ENCODE data around the gene TMEM87A.

Gene TMEM87A

DNA sequence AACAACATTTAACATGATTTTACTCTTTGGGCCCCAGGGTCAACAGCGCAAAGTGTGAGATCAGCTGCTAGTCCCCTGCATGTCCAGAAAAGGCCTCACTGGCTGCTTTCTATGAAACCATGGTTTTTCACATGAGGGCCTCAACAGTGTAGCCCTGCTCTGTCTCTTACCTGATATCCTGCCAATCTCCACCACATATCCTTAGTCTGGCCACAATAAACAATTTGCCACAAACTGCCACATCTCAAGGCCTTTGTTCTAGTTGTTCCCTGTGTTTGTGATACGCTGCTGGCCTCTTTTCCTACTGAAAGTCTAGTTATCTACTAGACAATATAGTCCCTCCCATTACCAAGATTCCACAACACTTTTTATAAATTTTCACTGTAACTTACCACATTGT, 82.9 kb downstream of the TMEM87A start:
- no peak for DNase-seq (ENCODE audit: low read depth)
- TF ChIP-seq, protein P1, sequence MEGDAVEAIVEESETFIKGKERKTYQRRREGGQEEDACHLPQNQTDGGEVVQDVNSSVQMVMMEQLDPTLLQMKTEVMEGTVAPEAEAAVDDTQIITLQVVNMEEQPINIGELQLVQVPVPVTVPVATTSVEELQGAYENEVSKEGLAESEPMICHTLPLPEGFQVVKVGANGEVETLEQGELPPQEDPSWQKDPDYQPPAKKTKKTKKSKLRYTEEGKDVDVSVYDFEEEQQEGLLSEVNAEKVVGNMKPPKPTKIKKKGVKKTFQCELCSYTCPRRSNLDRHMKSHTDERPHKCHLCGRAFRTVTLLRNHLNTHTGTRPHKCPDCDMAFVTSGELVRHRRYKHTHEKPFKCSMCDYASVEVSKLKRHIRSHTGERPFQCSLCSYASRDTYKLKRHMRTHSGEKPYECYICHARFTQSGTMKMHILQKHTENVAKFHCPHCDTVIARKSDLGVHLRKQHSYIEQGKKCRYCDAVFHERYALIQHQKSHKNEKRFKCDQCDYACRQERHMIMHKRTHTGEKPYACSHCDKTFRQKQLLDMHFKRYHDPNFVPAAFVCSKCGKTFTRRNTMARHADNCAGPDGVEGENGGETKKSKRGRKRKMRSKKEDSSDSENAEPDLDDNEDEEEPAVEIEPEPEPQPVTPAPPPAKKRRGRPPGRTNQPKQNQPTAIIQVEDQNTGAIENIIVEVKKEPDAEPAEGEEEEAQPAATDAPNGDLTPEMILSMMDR (IDR thresholded peaks at IDR 0.05; ENCODE audit: low read depth, low read length, missing control alignments), result no peak
- H3K4me3 ChIP-seq (ENCODE audit: low read depth, low read length), result no peak overlapping the region
- in situ Hi-C loops (cut with HindIII; ENCODE audit: low sequenced_read_pairs), result no loop called here

DNA sequence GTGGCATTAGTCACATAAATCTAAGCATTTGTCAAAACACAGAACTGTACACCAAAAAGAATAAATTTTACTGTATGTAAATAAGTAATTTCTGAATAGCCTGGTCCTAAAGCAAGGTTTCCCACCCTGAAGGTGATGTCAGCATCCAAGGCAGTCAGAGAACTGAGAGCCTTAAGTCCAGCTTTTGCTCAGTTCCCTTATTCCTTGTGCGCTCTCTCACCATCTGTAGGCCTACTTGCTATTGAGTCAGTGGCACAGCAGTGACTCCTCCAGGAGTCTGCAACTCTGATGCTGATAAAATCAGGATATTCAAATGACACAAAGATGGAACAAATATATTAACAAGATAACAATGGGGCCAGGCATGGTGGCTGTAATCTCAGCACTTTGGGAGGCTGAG, 87.4 kb downstream of the TMEM87A start:
- in situ Hi-C loops (cut with HindIII; ENCODE audit: low sequenced_read_pairs), result no loop called here
- TF ChIP-seq, protein P1 (IDR thresholded peaks at IDR 0.05; ENCODE audit: low read depth, low read length, missing control alignments), result no peak
- H3K4me3 ChIP-seq (ENCODE audit: low read depth, low read length), result no peak overlapping the region
- DNase-seq (ENCODE audit: low read depth), result no peak

DNA sequence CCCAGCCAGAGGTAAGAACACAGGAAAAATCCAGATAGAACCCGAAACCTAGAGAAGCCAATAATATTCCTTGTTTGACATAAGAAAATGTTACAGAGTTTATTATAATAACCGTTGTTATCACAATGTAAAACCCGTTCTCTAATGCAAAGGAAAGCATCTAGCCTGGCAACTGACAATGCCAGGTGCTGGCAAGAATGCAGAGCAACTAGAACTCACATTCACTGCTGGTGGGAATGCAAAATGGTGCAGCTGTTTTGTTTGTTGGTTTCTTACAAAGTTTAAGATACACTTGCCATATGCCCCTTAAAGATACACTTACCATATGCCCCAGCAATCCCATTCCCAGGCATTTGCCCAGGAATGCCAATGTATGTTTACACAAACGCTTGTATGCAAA, 88.5 kb downstream of the TMEM87A start:
- TF ChIP-seq, protein P1 (IDR thresholded peaks at IDR 0.05; ENCODE audit: low read depth, low read length, missing control alignments), result no peak
- DNase-seq (ENCODE audit: low read depth), result no peak
- in situ Hi-C loops (cut with HindIII; ENCODE audit: low sequenced_read_pairs), result no loop called here

DNA sequence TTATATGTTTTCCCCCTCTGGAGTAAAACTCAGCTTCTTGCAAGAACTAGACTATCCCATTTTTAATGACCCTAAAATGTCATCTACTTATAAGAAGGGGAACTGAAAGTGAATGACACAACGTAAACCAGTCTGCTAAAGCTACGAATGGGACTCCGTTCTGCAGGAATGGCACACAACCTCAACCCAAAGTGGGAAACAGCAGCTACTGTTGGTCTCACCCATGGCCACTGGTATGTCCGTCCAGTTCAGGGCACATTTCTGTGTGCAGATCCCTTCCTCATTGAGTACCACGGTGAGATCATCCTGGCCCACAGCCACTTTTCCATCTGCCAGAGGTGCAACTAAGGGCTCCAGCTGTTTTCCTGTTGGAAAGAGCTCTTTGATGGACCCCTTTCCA, 88.9 kb downstream of the TMEM87A start:
- DNase-seq (ENCODE audit: low read depth), result no peak
- H3K4me3 ChIP-seq (ENCODE audit: low read depth, low read length), result no peak overlapping the region

More for the DNA sequence above, 88.5 kb downstream of the TMEM87A start:
- no peak overlapping the region for H3K4me3 ChIP-seq (ENCODE audit: low read depth, low read length)

DNA sequence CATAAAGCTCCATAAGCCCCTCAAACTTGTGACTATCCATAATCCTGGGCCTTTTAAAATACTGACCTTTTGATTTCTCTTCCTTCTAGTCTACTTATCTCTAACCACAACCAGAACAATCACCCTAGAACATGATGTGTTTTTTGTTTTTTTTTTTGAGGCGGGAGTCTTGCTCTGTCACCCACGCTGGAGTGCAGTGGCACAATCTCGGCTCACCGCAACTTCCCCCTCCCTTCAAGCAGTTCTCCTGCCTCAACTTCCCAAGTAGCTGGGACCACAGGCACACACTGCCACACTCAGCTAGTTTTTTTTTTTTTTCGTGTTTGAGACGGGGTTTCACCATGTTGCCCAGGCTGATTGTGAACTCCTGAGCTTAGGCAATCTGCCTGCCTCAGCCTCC, 90.3 kb downstream of the TMEM87A start:
- in situ Hi-C loops (cut with HindIII; ENCODE audit: low sequenced_read_pairs), result no loop called here
- no peak overlapping the region for H3K4me3 ChIP-seq (ENCODE audit: low read depth, low read length)

More for the DNA sequence above, 88.9 kb downstream of the TMEM87A start:
- in situ Hi-C loops (cut with HindIII; ENCODE audit: low sequenced_read_pairs), result no loop called here
- TF ChIP-seq, protein P1 (IDR thresholded peaks at IDR 0.05; ENCODE audit: low read depth, low read length, missing control alignments), result no peak

DNA sequence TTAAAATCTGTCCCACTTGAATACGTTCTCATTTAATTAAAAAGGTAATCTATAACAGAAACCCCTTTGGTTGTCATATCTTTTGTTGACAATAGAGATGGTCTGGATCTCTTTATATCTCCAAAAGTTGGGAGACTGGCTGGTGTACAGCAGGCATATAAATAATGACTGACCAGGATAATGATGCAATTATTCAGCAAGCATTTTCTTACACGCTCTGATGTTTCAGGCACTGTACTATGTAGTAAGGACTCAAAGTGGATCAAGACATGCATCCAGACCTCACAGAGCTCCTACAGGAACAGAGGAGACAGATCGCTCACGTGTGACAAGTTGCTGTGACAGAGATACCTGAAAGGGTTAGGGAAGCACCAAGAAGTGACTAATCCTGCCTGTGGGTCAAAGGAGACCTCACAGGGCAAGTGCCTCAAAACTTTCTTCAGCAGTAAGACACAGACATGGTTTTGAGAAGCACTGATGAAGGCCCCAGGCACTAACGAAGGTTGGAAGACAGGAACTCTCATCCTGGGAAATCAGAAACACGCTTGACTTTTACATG, 90.8 kb downstream of the TMEM87A start:
- in situ Hi-C loops (cut with HindIII; ENCODE audit: low sequenced_read_pairs), result no loop called here
- TF ChIP-seq, protein P1 (IDR thresholded peaks at IDR 0.05; ENCODE audit: low read depth, low read length, missing control alignments), result no peak
- no peak overlapping the region for H3K4me3 ChIP-seq (ENCODE audit: low read depth, low read length)
- DNase-seq (ENCODE audit: low read depth), result no peak

More for the DNA sequence above, 90.3 kb downstream of the TMEM87A start:
- DNase-seq (ENCODE audit: low read depth), result no peak
- TF ChIP-seq, protein P1 (IDR thresholded peaks at IDR 0.05; ENCODE audit: low read depth, low read length, missing control alignments), result no peak

Measured in astrocyte of the cerebellum (primary cell).